GM19324 (cell line): ENCODE data around the gene BSDC1.

Source experiments
- ATAC-seq: cut with Tn5 transposase; IDR thresholded peaks from one replicate; pipeline ENCODE4 v1.9.1; 2021; ENCODE audit warnings: mild to moderate bottlenecking, moderate library complexity; ENCODE audit not compliant: unreplicated experiment, low FRiP score

BSDC1 gene

DNA sequence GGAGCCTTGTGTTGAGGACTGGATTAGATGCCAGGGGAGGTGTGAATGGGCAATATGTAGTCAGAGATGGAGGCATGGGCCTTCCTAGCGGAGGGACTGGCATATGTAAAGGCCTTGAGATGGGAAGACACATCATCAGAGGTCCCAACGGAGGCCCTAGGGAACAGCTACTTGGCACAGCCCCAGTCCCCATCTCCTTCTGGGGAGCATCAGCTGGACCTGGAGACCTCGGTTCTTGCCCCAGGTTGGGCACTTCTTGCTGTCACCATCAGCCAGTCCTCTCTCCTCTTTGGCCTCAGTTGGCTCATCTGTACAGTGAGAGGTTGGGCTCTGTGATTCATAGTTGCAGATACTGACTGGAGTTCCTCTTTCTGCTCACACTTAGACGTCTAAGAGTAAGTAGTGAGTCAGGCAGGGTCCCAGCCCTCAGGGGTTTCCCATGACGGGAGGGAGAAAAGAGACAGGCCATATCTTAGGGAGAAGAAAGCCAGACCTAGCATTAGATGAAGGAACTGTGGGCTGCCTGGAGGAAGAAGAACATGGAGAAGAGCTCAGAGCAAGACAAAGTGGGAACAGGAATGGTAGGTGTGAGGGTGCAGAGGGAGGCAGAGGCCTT lies 54.8 kb downstream of the BSDC1 start:
- no peak for ATAC-seq

DNA sequence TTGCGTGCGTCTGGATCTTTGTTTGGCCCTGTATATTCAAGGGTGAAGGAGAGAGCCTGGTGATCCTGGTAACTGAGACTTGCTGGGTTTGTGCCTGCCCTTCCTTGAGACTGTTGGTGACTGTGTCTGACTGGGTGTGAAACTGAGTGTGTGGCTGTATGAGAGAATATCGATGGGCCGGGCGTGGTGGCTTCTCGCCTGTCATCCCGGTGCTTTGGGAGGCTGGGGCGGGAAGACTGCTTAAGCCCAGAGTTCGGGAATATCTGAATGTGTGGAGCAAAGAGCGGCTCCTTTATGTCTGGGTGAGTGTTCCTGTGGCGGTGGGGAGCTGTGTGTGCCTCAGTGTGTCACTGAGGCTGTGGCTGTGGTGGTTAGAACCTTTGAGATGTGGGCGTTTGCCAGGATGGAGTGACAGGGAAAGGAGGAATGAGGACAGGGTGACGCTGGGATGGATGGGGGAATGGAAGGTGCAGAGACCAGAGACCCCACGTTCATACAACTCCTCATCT lies 55.5 kb downstream of the BSDC1 start:
- ATAC-seq, result no peak

DNA sequence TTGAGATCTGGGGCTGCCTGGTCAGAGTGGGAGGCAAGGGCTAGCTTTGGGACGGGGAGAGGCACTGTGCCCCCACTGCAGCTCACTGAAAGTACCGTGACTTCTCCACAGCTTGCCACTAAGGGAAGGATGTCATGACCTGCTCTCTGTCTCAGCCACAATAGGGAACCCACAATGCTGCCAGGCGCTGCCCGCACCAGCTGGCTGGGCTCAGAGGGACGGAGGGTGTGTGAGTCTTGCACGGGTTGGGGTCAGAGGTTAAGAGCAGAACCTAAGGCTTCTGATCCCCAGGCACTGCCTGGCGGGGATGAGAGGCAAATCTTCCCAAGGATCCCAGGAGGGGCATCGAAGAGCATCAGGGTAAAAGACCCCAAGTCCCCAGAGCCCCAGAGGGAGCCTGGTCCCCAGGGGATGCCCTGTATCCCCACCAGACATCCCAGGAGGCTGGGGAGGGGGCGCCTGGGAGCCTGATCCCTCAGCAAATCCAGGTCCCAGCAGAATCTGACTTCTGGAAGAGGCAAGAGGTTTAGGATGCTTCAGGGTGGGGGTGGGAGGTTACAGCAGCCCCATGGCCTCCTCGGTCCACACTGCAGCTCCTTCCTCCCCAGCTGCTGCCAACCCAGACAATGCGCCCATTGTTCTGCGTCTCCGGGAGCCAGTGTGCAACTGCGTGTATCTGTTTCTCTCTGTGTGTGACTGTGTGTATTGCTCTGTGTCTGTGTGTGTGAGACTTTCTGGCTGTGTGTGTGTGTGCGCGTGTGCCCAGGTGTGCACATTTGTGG lies 56.2 kb downstream of the BSDC1 start:
- no peak for ATAC-seq

DNA sequence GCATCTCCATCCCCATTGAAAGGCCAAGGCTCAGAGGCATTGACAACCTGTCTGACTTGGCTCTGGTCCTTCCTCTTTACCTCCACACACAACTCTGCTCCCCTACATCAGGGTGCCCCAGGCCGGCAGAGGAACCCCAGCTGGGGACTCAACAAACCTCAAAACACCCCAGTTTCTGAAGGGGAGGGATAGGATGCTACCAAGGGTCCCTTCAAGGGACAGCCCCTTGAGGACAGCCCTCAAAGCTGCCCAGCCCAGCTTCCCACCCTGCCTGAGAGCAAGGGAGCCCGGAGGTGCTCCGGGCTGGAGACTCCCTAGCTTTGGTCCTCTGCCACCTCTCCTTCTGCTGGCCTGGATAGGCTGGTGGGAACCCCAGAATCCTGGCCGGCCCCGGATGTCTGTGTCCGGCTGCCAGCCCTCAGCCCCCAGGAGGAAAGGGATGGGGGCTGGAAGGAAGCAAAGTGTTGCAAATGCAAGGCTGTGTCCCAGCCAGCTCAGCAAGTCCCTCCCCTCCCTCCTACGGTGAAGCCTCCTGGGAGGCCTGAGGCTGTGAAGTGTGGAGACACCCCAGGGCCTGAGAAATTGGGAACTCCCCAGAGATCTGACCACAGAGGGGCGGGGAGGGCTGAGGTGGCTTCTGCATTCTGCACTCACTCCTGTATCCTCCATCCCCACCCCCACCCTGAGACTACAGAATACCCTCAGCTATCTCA lies 57.1 kb downstream of the BSDC1 start:
- ATAC-seq, result no peak

DNA sequence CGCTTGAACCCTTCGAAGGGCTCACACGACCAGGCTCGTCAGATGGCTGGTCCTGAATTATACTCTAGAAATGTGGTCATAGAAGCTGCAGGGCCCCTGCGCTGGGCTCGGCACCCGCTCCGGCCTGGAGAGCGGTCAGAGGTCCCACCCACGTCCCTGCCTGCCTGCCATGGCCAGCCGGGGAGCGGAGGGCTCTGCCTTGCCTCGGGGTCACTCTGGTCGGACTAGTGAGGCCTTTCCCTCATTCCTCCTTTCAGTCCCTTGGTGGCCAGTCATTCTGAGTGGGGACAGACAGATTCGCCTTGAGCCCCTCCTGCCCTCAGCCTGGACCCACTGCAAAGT lies 57.7 kb downstream of the BSDC1 start:
- ATAC-seq, result no peak

DNA sequence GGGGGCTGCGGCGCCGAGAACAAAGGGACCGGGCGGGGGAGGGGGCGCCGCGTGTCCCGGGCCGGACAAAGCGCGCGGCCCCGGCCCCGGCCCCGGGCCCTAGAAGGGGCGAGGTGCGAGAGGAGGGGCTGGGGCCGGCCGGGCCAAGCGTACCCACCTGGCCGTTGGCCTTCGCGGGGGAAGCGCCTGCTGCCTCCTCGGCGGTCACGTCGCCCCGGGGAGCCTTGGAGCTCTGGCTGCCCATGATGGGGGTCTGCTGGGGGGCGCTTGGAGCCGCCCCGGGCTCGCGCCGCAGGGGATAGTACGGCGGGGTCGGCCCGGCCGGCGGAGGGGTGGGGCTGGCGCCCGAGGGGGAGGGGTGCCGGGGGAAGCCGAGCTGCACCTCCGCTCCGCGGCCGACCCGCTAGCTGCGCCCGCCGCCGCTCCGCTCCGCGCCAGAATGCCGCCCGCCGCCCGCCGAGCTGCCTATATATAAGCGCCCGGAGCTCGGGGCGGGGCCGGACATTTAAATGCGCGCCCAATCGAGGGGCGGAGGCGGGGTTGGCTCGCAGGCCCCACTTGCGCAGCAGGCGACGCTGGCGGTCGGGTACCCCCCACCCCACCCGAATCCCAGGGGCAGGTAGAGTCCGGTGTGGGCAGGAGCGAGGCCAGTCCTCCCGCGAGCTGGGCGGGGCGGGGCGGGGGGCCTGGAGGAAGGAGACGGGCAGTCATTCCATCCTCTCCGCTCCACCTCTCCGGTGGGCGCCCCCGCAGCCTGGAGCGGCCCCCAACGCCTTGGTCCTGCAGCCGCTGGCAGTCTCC lies 58.3 kb downstream of the BSDC1 start, which contains the start of gene MARCKSL1:
MARCKSL1 (minus strand) TSS at position 444 of the 801 bp plus-strand sequence; CDS start at position 244, 200 bp downstream.
- peak; percentile 44 for ATAC-seq

DNA sequence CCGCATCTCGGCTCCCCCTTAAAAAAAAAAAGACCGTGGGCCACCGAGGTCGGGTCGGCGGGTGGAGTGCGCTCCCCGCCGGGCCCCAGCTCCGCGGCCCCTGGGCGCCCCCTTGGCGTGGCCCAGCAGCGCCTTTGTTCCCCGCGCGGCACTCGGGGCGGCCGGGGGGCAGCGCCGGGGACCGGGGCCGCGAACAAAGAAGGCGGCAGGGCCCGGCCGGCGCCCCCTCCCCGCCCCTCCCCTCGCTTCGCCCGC lies 58.8 kb downstream of the BSDC1 start:
- ATAC-seq, result peak; percentile 21

DNA sequence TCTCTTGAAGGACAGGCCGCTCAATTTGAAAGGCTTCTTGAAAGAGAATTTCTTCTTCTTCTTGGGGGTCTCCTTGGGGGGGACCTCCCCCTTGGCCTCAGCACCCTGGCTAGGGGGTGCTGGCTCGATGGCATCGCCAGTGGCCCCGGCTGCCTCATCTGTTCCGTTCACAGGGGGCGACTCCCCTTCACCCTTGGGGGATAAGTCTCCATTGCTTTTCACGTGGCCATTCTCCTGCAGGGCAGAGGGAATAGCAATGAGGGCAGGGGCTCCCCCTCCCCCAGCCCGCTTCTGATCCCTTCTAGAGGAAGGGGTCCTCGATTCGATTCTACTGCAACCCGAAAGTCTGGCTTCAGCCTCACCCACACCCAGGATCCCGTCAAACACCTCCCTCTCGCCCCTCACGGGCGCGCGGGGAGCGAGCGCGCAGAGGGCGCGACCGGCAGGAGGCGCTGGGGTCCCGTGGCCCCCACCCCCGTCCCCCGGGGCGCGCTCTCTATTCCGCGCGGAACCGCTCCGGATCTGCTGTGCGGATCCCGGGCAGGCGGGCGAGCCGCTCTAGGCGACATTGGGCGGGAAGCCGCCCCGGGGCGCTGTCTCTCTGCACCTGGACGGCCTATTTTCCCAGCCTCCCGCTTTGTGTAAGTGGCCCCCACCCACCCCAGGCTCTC lies 59.2 kb downstream of the BSDC1 start:
- ATAC-seq, result peak; percentile 19

DNA sequence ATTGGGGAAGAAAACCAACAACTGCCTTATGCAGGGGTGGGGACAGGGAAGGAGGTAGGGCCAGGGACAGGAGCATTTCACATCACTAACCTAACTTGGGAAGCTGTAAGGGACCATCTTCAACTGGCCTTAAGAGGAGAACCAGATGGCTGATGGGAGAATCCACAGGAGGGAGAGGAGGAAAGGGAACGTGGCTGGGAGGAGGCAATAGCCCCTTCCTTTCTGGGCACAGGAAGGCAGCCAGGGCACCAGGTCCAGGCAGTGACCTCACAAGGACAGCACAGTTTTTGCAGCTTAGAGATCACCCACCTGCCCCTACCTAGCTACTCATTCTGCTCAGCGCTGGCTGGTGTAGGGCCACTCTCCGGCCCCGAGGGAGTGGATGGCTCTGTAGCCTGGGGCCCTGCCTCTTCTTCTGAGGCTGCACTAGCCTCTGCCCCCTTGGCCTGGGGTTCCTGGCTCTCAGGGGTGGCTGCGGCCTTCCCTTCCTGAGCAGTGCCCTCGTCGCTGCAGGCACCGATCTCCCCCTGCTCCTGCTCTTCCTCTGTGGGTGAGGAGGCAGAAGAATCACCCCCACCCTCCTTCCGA lies 59.9 kb downstream of the BSDC1 start:
- ATAC-seq, result no peak

DNA sequence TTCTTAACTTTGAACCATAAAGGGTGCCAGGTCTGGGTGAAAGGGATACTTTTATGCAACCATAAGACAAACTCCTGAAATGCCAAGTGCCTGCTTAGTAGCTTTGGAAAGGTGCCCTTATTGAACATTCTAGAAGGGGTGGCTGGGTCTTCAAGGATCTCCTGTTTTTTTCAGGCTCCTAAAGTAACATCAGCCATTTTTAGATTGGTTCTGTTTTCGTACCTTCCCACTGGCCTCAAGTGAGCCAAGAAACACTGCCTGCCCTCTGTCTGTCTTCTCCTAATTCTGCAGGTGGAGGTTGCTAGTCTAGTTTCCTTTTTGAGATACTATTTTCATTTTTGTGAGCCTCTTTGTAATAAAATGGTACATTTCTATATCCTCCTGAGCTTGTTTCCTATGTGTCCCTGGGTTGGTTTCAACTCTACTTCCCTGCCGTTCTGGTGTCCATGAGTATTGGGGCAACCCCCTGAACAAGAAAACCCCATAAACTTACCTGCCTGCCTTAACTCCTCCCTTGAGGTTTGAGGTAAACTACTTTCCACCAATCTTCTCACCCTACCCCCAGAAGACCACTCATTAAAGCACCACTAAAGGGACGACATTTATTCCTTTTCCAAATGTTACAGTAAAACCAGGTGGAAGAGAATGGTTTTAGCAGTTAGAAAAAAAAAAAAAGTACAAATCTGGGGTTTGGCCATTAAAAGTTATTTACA lies 60.8 kb downstream of the BSDC1 start:
- no peak for ATAC-seq

DNA sequence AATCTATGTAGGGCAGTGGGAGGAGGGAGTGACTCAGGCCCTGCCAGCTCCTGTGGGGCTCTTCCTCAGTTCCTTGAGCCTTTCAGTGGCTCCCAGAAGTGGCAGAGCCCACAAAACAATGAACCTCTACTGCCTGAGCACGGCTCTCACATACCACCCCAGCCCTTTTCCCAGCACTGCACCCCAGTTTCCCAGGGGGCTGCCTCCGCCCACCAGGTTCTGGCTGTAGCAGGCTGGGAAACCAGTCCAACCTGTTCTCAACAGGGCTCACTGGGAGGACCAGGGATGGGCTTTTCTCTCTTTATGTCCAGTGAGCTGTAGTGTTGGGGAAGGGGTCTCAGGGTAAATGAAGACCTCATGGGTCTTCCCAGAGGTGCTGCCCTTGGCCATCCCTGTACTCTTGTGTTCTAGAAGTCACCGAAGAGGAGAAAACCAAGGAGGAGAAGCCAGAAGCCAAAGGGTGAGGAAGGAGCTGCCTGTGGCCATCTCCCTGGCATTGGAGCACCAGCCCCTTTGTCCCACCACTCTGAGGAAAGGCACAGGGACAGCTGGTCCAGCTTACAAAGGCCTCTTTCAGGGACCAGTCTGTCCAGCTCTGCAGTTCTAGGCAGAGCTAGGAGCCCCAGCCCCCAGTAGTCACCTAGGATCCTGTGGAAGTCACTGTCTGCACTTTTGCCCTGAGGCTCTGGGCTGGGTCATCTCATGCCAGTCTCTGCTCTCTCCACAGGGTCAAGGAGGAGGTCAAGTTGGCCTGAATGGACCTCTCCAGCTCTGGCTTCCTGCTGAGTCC lies 61.8 kb downstream of the BSDC1 start:
- no peak for ATAC-seq

DNA sequence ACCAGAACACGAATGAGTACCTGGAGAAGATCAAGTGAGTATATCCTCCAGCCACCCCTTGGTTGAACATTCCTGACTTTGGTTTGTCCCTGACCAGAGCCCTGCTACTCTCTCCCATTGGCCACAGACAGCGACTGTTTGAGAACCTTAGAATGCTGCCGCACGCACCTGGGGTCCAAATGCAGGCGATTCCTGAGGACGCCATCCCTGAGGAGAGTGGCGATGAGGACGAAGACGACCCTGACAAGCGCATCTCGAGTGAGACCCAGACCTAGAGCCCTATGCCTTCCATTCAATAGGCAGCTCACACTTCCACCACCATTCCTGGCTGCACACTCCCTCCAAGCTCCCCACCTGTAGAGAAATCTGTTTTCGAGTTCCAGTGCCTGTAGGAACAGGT lies 62.7 kb downstream of the BSDC1 start:
- no peak for ATAC-seq

DNA sequence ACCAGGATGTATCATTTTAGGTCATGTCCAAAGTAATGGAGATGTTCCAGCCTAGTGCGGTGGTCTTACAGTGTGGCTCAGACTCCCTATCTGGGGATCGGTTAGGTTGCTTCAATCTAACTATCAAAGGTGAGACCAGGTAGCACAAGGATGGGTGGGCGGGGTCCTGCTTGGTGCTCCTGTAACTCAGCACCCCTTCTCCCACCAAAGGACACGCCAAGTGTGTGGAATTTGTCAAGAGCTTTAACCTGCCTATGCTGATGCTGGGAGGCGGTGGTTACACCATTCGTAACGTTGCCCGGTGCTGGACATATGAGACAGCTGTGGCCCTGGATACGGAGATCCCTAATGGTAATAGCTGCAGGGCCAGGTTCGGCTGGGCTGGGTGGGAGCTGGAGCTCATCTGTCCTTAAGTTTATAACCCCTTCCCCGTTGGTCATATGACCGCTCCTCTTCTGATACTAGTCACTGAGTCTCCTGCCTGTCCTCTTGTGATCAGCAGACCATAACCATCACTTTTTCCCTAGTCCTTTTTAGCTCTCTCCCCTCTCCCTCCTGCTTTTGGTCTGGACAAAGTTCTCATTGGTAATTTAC lies 63.6 kb downstream of the BSDC1 start:
- no peak for ATAC-seq

DNA sequence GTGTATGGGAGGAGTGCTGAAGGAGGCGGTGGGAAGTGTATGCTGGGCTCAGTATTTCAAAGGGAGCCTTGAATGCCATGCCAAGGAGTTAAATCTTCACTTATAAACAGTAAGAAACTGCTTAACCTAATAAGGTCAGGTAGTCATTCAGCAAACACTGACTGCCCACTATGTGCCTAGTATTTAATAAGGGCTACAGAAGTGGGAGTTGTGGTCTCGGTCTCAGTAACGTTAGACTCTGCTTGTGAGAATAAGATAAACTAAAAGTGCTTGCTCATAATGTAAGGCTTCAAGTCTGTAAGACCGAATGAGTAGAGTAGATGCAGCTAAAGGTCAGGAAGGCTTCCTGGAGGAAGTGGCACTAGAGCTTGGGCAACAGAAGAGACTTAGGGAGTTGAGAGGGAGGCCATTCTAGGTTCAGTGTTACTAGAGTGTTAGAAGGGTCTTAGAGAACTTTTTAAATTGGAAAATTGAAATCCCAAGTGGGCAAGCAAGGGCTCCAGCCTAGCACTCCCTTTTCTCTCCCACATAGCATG lies 64.2 kb downstream of the BSDC1 start:
- ATAC-seq, result no peak

DNA sequence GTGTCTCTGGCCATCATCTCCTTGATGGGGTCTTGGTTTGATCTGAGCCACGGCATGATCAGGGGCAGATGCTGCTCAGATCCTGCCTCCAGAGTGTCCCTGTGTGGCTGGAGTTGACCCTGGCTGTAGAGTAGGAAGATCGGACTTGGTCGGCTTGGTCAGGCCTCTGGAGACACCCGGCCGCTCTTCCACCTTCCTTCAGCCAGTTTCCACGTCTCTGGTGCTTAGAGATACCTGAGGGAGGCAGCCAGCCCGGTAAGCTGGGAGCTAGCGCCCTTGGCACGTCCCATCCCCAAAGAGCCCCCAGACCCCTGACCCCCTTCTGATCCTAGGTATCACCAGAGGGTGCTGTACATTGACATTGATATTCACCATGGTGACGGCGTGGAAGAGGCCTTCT lies 67.0 kb downstream of the BSDC1 start:
- ATAC-seq, result no peak

DNA sequence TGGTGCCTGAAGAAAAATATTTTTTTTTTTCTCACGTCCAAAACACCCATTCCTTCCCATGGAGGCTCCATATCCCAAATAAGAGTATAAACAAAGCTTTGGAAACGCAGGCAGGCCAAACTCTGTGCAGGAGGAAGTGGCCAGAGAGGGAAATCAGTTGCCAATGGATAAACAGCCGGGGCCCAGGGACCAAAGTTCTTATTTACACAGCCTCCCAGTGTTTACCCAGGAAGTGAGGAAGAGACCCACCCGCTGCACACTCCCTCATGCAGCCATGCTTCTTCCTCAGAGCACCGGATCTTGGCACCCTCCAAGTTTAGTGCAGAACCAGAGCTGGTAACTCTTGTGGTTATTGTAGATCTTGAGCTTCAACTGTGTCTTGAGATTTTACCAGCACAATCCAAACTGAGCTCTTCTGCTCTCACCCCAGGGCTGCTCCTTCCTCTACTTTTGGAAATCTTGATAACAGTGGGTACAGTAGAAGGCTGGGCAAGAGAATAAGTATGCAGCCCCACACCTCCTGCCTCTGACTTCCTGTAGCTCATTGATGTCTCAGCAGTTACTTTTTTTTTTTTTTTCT lies 72.4 kb downstream of the BSDC1 start:
- no peak for ATAC-seq

DNA sequence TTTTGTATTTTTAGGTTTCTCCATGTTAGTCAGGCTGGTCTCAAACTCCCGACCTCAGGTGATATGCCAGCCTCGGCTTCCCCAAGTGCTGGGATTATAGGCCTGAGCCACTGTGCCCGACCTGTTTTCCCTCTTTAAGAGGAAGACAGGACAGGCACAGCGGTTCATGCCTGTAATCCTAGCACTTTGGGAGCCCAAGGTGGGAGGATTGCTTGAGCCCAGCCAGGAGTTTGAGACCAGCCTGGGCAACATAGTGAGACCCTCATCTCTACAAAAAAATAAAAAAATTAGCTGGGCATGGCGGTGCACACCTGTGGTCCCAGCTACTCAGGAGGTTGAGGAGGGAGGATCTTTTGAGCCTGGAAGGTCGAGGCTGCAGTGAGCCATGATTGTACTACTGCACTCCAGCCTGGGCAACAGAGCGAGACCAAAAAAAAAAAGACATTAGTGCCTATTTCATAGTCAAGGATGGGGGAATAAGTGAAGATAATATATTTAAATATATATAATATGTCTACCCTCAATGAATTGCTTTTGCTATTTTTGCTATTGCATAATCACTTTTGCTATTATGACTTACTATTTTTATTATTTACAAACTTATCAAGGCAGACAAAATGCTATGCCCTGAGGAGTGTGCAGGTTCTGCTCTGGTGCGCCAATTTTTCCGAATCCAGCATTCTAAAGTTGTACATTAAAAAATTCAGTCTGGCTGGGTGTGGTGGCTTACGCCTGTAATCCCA lies 75.9 kb downstream of the BSDC1 start:
- no peak for ATAC-seq
